ENCODE measurements around the gene SLC38A2.

DNA sequence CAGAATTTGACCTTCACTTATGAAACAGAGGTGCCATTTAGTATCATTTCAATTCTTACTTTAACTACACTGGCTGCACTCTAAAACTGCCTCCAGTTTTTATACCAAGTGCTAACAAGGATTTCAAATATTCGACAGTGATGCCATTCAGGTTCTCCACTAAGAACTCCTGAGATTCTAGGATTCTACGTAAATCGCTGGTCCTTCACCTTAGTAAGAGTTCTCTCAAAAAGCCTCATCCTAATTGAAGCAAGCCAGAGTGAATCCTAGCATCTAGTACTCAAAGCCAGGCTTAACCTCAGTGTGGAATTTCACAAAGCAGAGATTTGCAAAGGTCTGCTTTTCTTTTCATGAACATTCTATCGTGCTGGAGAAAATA is 3.5 kb downstream of the SLC38A2 start:
- TF ChIP-seq, protein P1, sequence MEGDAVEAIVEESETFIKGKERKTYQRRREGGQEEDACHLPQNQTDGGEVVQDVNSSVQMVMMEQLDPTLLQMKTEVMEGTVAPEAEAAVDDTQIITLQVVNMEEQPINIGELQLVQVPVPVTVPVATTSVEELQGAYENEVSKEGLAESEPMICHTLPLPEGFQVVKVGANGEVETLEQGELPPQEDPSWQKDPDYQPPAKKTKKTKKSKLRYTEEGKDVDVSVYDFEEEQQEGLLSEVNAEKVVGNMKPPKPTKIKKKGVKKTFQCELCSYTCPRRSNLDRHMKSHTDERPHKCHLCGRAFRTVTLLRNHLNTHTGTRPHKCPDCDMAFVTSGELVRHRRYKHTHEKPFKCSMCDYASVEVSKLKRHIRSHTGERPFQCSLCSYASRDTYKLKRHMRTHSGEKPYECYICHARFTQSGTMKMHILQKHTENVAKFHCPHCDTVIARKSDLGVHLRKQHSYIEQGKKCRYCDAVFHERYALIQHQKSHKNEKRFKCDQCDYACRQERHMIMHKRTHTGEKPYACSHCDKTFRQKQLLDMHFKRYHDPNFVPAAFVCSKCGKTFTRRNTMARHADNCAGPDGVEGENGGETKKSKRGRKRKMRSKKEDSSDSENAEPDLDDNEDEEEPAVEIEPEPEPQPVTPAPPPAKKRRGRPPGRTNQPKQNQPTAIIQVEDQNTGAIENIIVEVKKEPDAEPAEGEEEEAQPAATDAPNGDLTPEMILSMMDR (IDR thresholded peaks at IDR 0.05; ENCODE audit: borderline replicate concordance, extremely low read depth, low read length, poor library complexity, severe bottlenecking): no peak
- no peak for TF ChIP-seq EZH2 (IDR thresholded peaks at IDR 0.05; ENCODE audit: borderline replicate concordance, low read depth, low read length, severe bottlenecking)
